ENCODE measurements around the gene KRTAP4-4. TPM values are rescaled to one million over a fixed set of nuclear protein-coding genes. Genes with fewer than 3 reads are reported as not detected.
"Not testable (repeated sequence)": the region's sequence is repeated elsewhere in the genome, so short reads cannot be mapped to it uniquely, and the experiment has no call there.

The KRTAP4-4 gene
- total RNA-seq, 4 donors from 2014 or later: not detected

- no peak for TF ChIP-seq POLR2A (IDR thresholded peaks at IDR 0.05)
- TF ChIP-seq CTCF (IDR thresholded peaks at IDR 0.05): no peak
- TF ChIP-seq EP300 (IDR thresholded peaks at IDR 0.05): no peak
- TF ChIP-seq POLR2AphosphoS5 (IDR thresholded peaks at IDR 0.05): no peak
- 67 to 92% methylated on average over 1 of the region's 1 CpG for WGBS, 2 donors (ENCODE audit: low coverage in 1 of 2)
Measured at GRCh38 chr17:41127371-41127770, 33.2 kb downstream of the KRTAP4-4 start.

GRCh38 chr17:41126412-41126811 lies 34.1 kb downstream of the KRTAP4-4 start:
- Histone ChIP-seq H3K36me3 (no peaks in the 10 kb centered on the region), H3K27me3 (peaks cover 14% of the 10 kb centered on the region), H3K4me3 (no peak overlapping the region), H3K9me3 (no peaks in the 10 kb centered on the region), H3K4me1 (no peaks in the 10 kb centered on the region), H3K27ac (no peak overlapping the region)
- WGBS, 2 donors (ENCODE audit: low coverage in 1 of 2): 77 to 91% methylated on average over 3 of the region's 3 CpGs
- ATAC-seq: no peak
- TF ChIP-seq EP300 (IDR thresholded peaks at IDR 0.05) (no peak), CTCF (IDR thresholded peaks at IDR 0.05) (no peak), POLR2A (IDR thresholded peaks at IDR 0.05) (no peak), POLR2AphosphoS5 (IDR thresholded peaks at IDR 0.05) (no peak)

More at GRCh38 chr17:41127371-41127770, 33.2 kb downstream of the KRTAP4-4 start:
- H3K36me3 ChIP-seq: no peaks in the 10 kb centered on the region
- H3K27ac ChIP-seq: no peak overlapping the region
- H3K4me3 ChIP-seq: no peak overlapping the region
- no peaks in the 10 kb centered on the region for H3K9me3 ChIP-seq
- no peaks in the 10 kb centered on the region for H3K4me1 ChIP-seq
- peaks cover 10% of the 10 kb centered on the region for H3K27me3 ChIP-seq
- ATAC-seq: no peak

- TF ChIP-seq CTCF (IDR thresholded peaks at IDR 0.05) (no peak), POLR2A (IDR thresholded peaks at IDR 0.05) (no peak), POLR2AphosphoS5 (IDR thresholded peaks at IDR 0.05) (no peak), EP300 (IDR thresholded peaks at IDR 0.05) (no peak)
- H3K4me1 ChIP-seq: no peaks in the 10 kb centered on the region
- no peaks in the 10 kb centered on the region for H3K9me3 ChIP-seq
- peaks cover 25% of the 10 kb centered on the region for H3K27me3 ChIP-seq
- no peak overlapping the region for H3K4me3 ChIP-seq
- ATAC-seq: no peak
- H3K36me3 ChIP-seq: no peaks in the 10 kb centered on the region
- H3K27ac ChIP-seq: no peak overlapping the region
- WGBS, 2 donors (ENCODE audit: low coverage in 1 of 2): 95 to 100% methylated on average over 2 of the region's 2 CpGs
Measured at GRCh38 chr17:41125064-41125463, 35.5 kb downstream of the KRTAP4-4 start.

- not testable (repeated sequence) for ATAC-seq, H3K4me3 ChIP-seq, H3K9me3 ChIP-seq, H3K36me3 ChIP-seq, H3K4me1 ChIP-seq, H3K27ac ChIP-seq
- WGBS, 2 donors (ENCODE audit: low coverage in 1 of 2): 38 to 84% methylated on average over 2 to 3 of the region's 3 CpGs
- H3K27me3 ChIP-seq: peaks cover 26% of the 10 kb centered on the region
Measured at GRCh38 chr17:41123991-41124371, 36.6 kb downstream of the KRTAP4-4 start, which contains the start of gene KRTAP4-12. Gene KRTAP4-12, minus strand, starts transcription at chr17:41124182. Its CDS starts 60 bp downstream, at chr17:41124122.

- whole genome bisulfite sequencing, 2 donors (ENCODE audit: low coverage in 1 of 2): 68 to 89% methylated on average over 6 to 7 of the region's 12 CpGs
- not testable (repeated sequence) for H3K4me1 ChIP-seq, H3K9me3 ChIP-seq, H3K36me3 ChIP-seq, H3K27ac ChIP-seq, H3K4me3 ChIP-seq, ATAC-seq
- H3K27me3 ChIP-seq: peaks cover 26% of the 10 kb centered on the region
Measured at GRCh38 chr17:41123292-41123990, 37.1 kb downstream of the KRTAP4-4 start.

GRCh38 chr17:41121742-41122141 lies 38.8 kb downstream of the KRTAP4-4 start:
- Histone ChIP-seq H3K4me1 (no peaks in the 10 kb centered on the region), H3K4me3 (no peak overlapping the region), H3K9me3 (no peaks in the 10 kb centered on the region), H3K27ac (no peak overlapping the region), H3K27me3 (peaks cover 33% of the 10 kb centered on the region), H3K36me3 (no peaks in the 10 kb centered on the region)
- no peak for ATAC-seq
- WGBS, 2 donors (ENCODE audit: low coverage in 1 of 2): 86 to 90% methylated on average over 2 of the region's 2 CpGs
- TF ChIP-seq POLR2A (IDR thresholded peaks at IDR 0.05) (no peak), CTCF (IDR thresholded peaks at IDR 0.05) (no peak), POLR2AphosphoS5 (IDR thresholded peaks at IDR 0.05) (no peak), EP300 (IDR thresholded peaks at IDR 0.05) (no peak)

GRCh38 chr17:41119696-41120690 lies 40.6 kb downstream of the KRTAP4-4 start:
- ATAC-seq, H3K4me3 ChIP-seq: not testable (repeated sequence)

More at GRCh38 chr17:41119696-41120690, 40.6 kb downstream of the KRTAP4-4 start:
- peaks cover 33% of the 10 kb centered on the region for H3K27me3 ChIP-seq
- not testable (repeated sequence) for H3K27ac ChIP-seq, H3K9me3 ChIP-seq, H3K36me3 ChIP-seq, H3K4me1 ChIP-seq
- 53 to 55% methylated on average over 10 to 11 of the region's 11 CpGs for WGBS, 2 donors (ENCODE audit: low coverage in 1 of 2)
